ENCODE results near the gene DPYD. TPM values are rescaled to one million over a fixed set of nuclear protein-coding genes. Genes with fewer than 3 reads are reported as not detected.

DPYD gene
- total and polyA plus RNA-seq, 9 of the 15 experiments (the other 6 are each of a cell fraction or from before 2014, with no cell fraction given), result 0.03 to 0.25 (median 0.08) TPM; not detected in 2

GRCh38 chr1:97610102-97610501 lies 310.7 kb downstream of the DPYD start:
- POLR2A ChIA-PET, result no interaction called here
- no peak overlapping the region for H3K9ac ChIP-seq (ENCODE audit: insufficient read depth in 1 of 2, low read depth in 2 of 2, low read length in 2 of 2)
- no peaks in the 10 kb centered on the region for H3K9me3 ChIP-seq (replicated peaks; ENCODE audit: control insufficient read depth, insufficient read depth, low read depth, low read length)
- H3K4me2 ChIP-seq (ENCODE audit: insufficient read depth, low read length), result no peak overlapping the region
- no peak for TF ChIP-seq TAF7 (tag; IDR thresholded peaks at IDR 0.05)
- TF ChIP-seq KAT7 (CRISPR knock-in tag; IDR thresholded peaks at IDR 0.05; ENCODE audit: borderline replicate concordance), result no peak
- no peak for TF ChIP-seq CBFA2T3 (IDR thresholded peaks at IDR 0.05)
- TF ChIP-seq ZNF174 (CRISPR knock-in tag; IDR thresholded peaks at IDR 0.05), result no peak
- no peak for TF ChIP-seq MTF1 (CRISPR knock-in tag; IDR thresholded peaks at IDR 0.05; ENCODE audit: borderline replicate concordance)
- no peak for TF ChIP-seq ZZZ3 (IDR thresholded peaks at IDR 0.05)
- no peak for FAIRE-seq
- no TSS peak for BruUV-seq (replicated peaks)
- no peak overlapping the region for H3K27ac ChIP-seq (ENCODE audit: extremely low read depth, low read depth, low read length)
- no peak overlapping the region for H2AFZ ChIP-seq (ENCODE audit: low read depth, low read length)
- CTCF ChIA-PET (ENCODE audit: low intra/inter-chr PET ratio), result no interaction called here
- intact Hi-C loops (cut with micrococcal nuclease), result no loop called here
- no peaks in the 10 kb centered on the region for H4K20me1 ChIP-seq (replicated peaks; ENCODE audit: control insufficient read depth, insufficient read depth, low read length)
- H3K9me1 ChIP-seq (ENCODE audit: control insufficient read depth, insufficient read depth, low read length), result no peaks in the 10 kb centered on the region
- WGBS (ENCODE audit: insufficient coverage, low coverage, missing lambda C conversion rate), result 0% methylated on average over 3 of the region's 3 CpGs
- no peaks in the 10 kb centered on the region for H3K79me2 ChIP-seq (ENCODE audit: control insufficient read depth, insufficient read depth, low read length)
- in situ Hi-C loops (cut with MboI), result no loop called here
- no peak for DNase-seq (ENCODE audit: extremely low read depth in 1 of 4, low spot score in 3 of 4)
- no peaks in the 10 kb centered on the region for H3K4me1 ChIP-seq (replicated peaks in 1 of 2; ENCODE audit: control insufficient read depth in 2 of 2, insufficient read depth in 2 of 2, low read length in 2 of 2)
- no peaks in the 10 kb centered on the region for H3K36me3 ChIP-seq (ENCODE audit: control insufficient read depth, insufficient read depth, low read length)
- H3K4me3 ChIP-seq, result no peak overlapping the region
- no peak for ATAC-seq
- H3K27me3 ChIP-seq (ENCODE audit: control insufficient read depth in 2 of 2, insufficient read depth in 2 of 2, low read length in 2 of 2), result no peaks in the 10 kb centered on the region

DNA sequence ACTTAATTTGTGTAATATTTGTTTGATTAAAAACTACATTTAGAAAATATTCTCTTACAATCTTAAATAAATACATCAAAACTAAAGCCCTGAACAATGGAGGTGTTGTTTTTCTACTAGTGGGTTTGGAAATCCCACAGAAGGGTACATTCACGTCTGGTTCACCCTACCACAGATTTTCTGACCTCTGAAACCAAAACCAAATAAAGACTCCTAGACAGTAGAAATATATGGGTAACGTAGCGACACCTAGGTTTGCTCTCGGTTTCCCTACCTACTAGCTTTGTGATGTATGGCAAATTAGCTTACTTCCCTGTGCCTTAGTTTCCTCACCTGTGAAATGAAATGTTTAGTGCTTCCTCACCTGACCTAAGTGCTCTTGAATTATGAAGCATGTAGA lies 312.6 kb downstream of the DPYD start:
- Histone ChIP-seq H3K9ac (ENCODE audit: insufficient read depth in 1 of 2, low read depth in 2 of 2, low read length in 2 of 2) (no peak overlapping the region), H3K36me3 (ENCODE audit: control insufficient read depth, insufficient read depth, low read length) (no peaks in the 10 kb centered on the region), H3K79me2 (ENCODE audit: control insufficient read depth, insufficient read depth, low read length) (no peaks in the 10 kb centered on the region), H3K4me3 (no peak overlapping the region), H4K20me1 (replicated peaks; ENCODE audit: control insufficient read depth, insufficient read depth, low read length) (no peaks in the 10 kb centered on the region), H3K9me1 (ENCODE audit: control insufficient read depth, insufficient read depth, low read length) (no peaks in the 10 kb centered on the region), H2AFZ (ENCODE audit: low read depth, low read length) (no peak overlapping the region), H3K27ac (ENCODE audit: extremely low read depth, low read depth, low read length) (no peak overlapping the region), H3K27me3 (ENCODE audit: control insufficient read depth in 2 of 2, insufficient read depth in 2 of 2, low read length in 2 of 2) (no peaks in the 10 kb centered on the region), H3K4me1 (replicated peaks in 1 of 2; ENCODE audit: control insufficient read depth in 2 of 2, insufficient read depth in 2 of 2, low read length in 2 of 2) (no peaks in the 10 kb centered on the region), H3K4me2 (ENCODE audit: insufficient read depth, low read length) (no peak overlapping the region), H3K9me3 (replicated peaks; ENCODE audit: control insufficient read depth, insufficient read depth, low read depth, low read length) (no peaks in the 10 kb centered on the region)
- intact Hi-C loops (cut with micrococcal nuclease) (no loop called here), in situ Hi-C loops (cut with MboI) (no loop called here)
- ATAC-seq (no peak), DNase-seq (ENCODE audit: extremely low read depth in 1 of 4, low spot score in 3 of 4) (no peak), FAIRE-seq (no peak)
- CTCF ChIA-PET (ENCODE audit: low intra/inter-chr PET ratio), result no interaction called here
- BruUV-seq (replicated peaks), result no TSS peak
- TF ChIP-seq PHTF2 (CRISPR knock-in tag; IDR thresholded peaks at IDR 0.05), result no peak
- TF ChIP-seq ZFPM2 (CRISPR knock-in tag; IDR thresholded peaks at IDR 0.05), result no peak
- TF ChIP-seq HLTF (IDR thresholded peaks at IDR 0.05), result no peak
- TF ChIP-seq TGIF2 (CRISPR knock-in tag; IDR thresholded peaks at IDR 0.05), result no peak
- no peak for TF ChIP-seq CHCHD3 (CRISPR knock-in tag; IDR thresholded peaks at IDR 0.05)
- TF ChIP-seq MCM7 (IDR thresholded peaks at IDR 0.05), result no peak
- no peak for TF ChIP-seq PCBP1 (IDR thresholded peaks at IDR 0.05; ENCODE audit: low read depth, low read length, poor library complexity, severe bottlenecking)
- TF ChIP-seq PCBP2 (IDR thresholded peaks at IDR 0.05; ENCODE audit: low read depth, low read length, poor library complexity, severe bottlenecking), result no peak
- POLR2A ChIA-PET, result no interaction called here
- WGBS (ENCODE audit: insufficient coverage, low coverage, missing lambda C conversion rate), result 0% methylated on average over 4 of the region's 4 CpGs
